CD4-positive, alpha-beta T cell treated with Interleukin-4 for 1 hour (primary cell): ENCODE measurements around the gene RBKS.
"Not testable (repeated sequence)": the region's sequence is repeated elsewhere in the genome, so short reads cannot be mapped to it uniquely, and the experiment has no call there.

Experiments used
- DNase-seq, 2 donors: peaks; one replicate each; pipeline ENCODE4 v3.0.0-alpha.2; 2020 to 2022

RBKS gene

GRCh38 chr2:27870724-27871123, 19.5 kb downstream of the RBKS start:
- DNase-seq = no peak

GRCh38 chr2:27869763-27870162, 20.4 kb downstream of the RBKS start:
- DNase-seq = no peak

- DNase-seq = no peak
Measured at GRCh38 chr2:27866237-27866636, 23.9 kb downstream of the RBKS start.

GRCh38 chr2:27863955-27864354, 26.2 kb downstream of the RBKS start:
- not testable (repeated sequence) for DNase-seq

- DNase-seq = no peak
Measured at GRCh38 chr2:27863146-27863545, 27.0 kb downstream of the RBKS start.

GRCh38 chr2:27860111-27860510, 30.1 kb downstream of the RBKS start:
- no peak for DNase-seq

GRCh38 chr2:27857417-27858172, 32.6 kb downstream of the RBKS start:
- DNase-seq = no peak

- no peak for DNase-seq
Measured at GRCh38 chr2:27856956-27857355, 33.2 kb downstream of the RBKS start.

GRCh38 chr2:27856386-27856785, 33.8 kb downstream of the RBKS start:
- DNase-seq = no peak

- DNase-seq = no peak
Measured at GRCh38 chr2:27855476-27855875, 34.7 kb downstream of the RBKS start.

- DNase-seq = peak in 1 of 2 donors; percentile 30
Measured at GRCh38 chr2:27854229-27854862, 35.8 kb downstream of the RBKS start.

- no peak for DNase-seq
Measured at GRCh38 chr2:27852691-27853090, 37.5 kb downstream of the RBKS start.

- DNase-seq = no peak
Measured at GRCh38 chr2:27849558-27850205, 40.5 kb downstream of the RBKS start.

GRCh38 chr2:27847333-27847732, 42.9 kb downstream of the RBKS start:
- no peak for DNase-seq

GRCh38 chr2:27844821-27845255, 45.3 kb downstream of the RBKS start:
- no peak for DNase-seq

GRCh38 chr2:27843992-27844391, 46.2 kb downstream of the RBKS start:
- DNase-seq = no peak

GRCh38 chr2:27842894-27843293, 47.3 kb downstream of the RBKS start:
- DNase-seq = no peak

- no peak for DNase-seq
Measured at GRCh38 chr2:27839022-27839618, 51.1 kb downstream of the RBKS start.

- no peak for DNase-seq
Measured at GRCh38 chr2:27838502-27838901, 51.7 kb downstream of the RBKS start.

GRCh38 chr2:27833931-27834330, 56.3 kb downstream of the RBKS start:
- no peak for DNase-seq

GRCh38 chr2:27832396-27832795, 57.8 kb downstream of the RBKS start:
- DNase-seq = no peak

GRCh38 chr2:27831279-27832050, 58.7 kb downstream of the RBKS start:
- no peak for DNase-seq

GRCh38 chr2:27830656-27831055, 59.5 kb downstream of the RBKS start:
- DNase-seq = no peak
